Stimulated activated memory B cell treated with anti-CD40 and anti-IgM and Interleukin-4, amounts not matched to agents 10 μg/mL and 1 μg/mL and 100 μg/mL, for 72 hours (primary cell): ENCODE data around the gene PDZD2.
"Not testable (repeated sequence)": the region's sequence is repeated elsewhere in the genome, so short reads cannot be mapped to it uniquely, and the experiment has no call there.

Source experiments
- ATAC-seq: fragments of 150-1000 bp; cut with Tn5 transposase; 2 replicates; pipeline ENCODE4 v1.10.0; 2021
- H3K27ac Mint-ChIP-seq: one replicate; pipeline ENCODE4 v1.8.0; 2022; ENCODE audit warnings: mild to moderate bottlenecking, mixed read lengths
- H3K27me3 Mint-ChIP-seq: one replicate; pipeline ENCODE4 v1.8.0; 2022; ENCODE audit warnings: mixed read lengths
- H3K36me3 Mint-ChIP-seq: one replicate; pipeline ENCODE4 v1.8.0; 2022; ENCODE audit warnings: mixed read lengths
- H3K4me1 Mint-ChIP-seq: one replicate; pipeline ENCODE4 v1.8.0; 2022; ENCODE audit warnings: mixed read lengths
- H3K4me3 Mint-ChIP-seq: one replicate; pipeline ENCODE4 v1.8.0; 2022; ENCODE audit warnings: mild to moderate bottlenecking, moderate library complexity, mixed read lengths
- H3K9me3 Mint-ChIP-seq: one replicate; pipeline ENCODE4 v1.8.0; 2022; ENCODE audit warnings: mixed read lengths

The PDZD2 gene

GRCh38 chr5:31755676-31756230, 116.8 kb downstream of the PDZD2 start:
- H3K36me3 Mint-ChIP-seq, result no peaks in the 10 kb centered on the region
- no peak for ATAC-seq
- H3K27me3 Mint-ChIP-seq, result no peaks in the 10 kb centered on the region
- H3K9me3 Mint-ChIP-seq, result no peaks in the 10 kb centered on the region
- no peaks in the 10 kb centered on the region for H3K4me1 Mint-ChIP-seq
- no peak overlapping the region for H3K27ac Mint-ChIP-seq
- H3K4me3 Mint-ChIP-seq, result no peak overlapping the region

DNA sequence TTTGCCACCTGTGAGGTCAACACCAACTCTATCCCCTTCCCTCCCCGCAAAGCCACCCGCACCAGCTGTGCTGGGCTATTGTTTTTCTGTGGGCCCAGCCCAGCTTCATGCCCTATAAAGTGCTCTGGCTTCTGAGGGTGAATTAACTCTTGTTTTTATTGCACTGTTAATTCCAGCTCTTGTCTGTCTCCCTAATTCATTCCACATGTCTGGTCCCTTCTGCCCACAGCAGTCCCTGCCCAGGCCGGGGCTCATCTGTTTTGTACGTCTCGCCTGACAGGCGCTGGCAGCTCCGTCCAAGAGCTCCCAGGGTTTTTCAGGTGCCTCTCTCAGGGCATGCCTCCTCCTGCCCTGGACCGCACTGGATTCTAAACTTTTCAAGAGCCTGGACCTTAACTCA, 118.9 kb downstream of the PDZD2 start:
- Mint-ChIP-seq H3K4me3 (no peak overlapping the region), H3K27me3 (no peaks in the 10 kb centered on the region), H3K27ac (no peak overlapping the region), H3K36me3 (no peaks in the 10 kb centered on the region), H3K9me3 (no peaks in the 10 kb centered on the region), H3K4me1 (no peaks in the 10 kb centered on the region)
- ATAC-seq, result no peak

DNA sequence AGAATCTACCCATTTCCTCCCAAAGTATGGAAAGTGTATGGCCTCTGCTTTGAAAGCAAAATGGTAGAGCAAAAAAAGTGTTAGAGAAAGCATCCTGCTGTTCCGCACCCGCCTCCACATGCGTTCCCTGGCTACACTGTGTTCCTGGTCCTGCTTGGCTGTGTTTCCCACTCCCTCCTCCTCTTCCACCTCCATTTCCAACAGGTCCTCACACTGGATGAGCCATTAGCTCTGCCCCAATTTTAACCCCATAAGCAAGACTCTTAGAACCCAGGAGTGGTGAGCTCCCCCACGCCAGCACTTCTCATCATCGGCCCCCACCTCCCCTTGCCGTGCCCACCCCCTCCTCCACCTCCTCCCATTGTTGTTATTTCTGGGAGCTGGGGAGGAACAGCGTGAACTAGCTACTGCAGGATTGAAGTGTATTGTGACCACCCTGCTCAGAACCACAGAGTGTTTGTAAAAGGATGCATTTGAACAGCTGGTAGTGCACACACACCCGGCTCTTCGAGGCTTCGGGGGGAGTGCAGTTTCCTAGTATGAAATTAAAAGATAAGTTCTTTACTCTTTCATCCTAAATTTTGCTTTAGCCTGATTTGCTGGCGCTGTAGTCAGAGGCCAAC, 120.0 kb downstream of the PDZD2 start:
- Mint-ChIP-seq H3K4me3 (no peak overlapping the region), H3K36me3 (no peaks in the 10 kb centered on the region), H3K9me3 (no peaks in the 10 kb centered on the region), H3K27me3 (no peaks in the 10 kb centered on the region), H3K4me1 (no peaks in the 10 kb centered on the region), H3K27ac (no peak overlapping the region)
- ATAC-seq, result no peak

GRCh38 chr5:31759925-31760324, 121.0 kb downstream of the PDZD2 start:
- no peaks in the 10 kb centered on the region for H3K4me1 Mint-ChIP-seq
- H3K4me3 Mint-ChIP-seq, result no peak overlapping the region
- H3K36me3 Mint-ChIP-seq, result no peaks in the 10 kb centered on the region
- no peak overlapping the region for H3K27ac Mint-ChIP-seq
- H3K27me3 Mint-ChIP-seq, result no peaks in the 10 kb centered on the region
- no peaks in the 10 kb centered on the region for H3K9me3 Mint-ChIP-seq
- ATAC-seq, result no peak

DNA sequence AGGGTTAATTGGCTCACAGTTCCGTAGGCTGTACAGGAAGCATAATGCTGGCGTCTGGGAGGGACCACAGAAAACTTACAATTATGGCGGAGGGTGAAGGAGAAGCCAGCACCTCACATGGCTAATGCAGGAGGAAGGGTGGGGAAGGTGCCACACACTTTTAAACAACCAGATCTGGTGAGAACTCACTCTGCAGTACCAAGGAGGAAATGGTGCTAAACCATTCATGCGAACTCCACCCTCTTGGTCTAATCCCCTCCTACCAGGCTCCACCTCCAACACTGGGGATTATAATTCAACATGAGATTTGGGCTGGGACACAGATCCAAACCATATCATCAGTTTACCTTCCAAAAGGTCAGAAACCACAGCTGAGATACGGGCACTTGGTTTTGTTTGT, 122.9 kb downstream of the PDZD2 start:
- H3K27me3 Mint-ChIP-seq, result no peaks in the 10 kb centered on the region
- no peaks in the 10 kb centered on the region for H3K36me3 Mint-ChIP-seq
- H3K4me3 Mint-ChIP-seq, result no peak overlapping the region
- H3K4me1 Mint-ChIP-seq, result no peaks in the 10 kb centered on the region
- ATAC-seq, result no peak
- H3K27ac Mint-ChIP-seq, result no peak overlapping the region
- H3K9me3 Mint-ChIP-seq, result no peaks in the 10 kb centered on the region

GRCh38 chr5:31763424-31763823, 124.5 kb downstream of the PDZD2 start:
- no peak for ATAC-seq
- Mint-ChIP-seq H3K36me3 (no peaks in the 10 kb centered on the region), H3K4me1 (no peaks in the 10 kb centered on the region), H3K9me3 (no peaks in the 10 kb centered on the region), H3K27ac (no peak overlapping the region), H3K4me3 (no peak overlapping the region), H3K27me3 (no peaks in the 10 kb centered on the region)

- H3K36me3 Mint-ChIP-seq, H3K4me3 Mint-ChIP-seq, H3K9me3 Mint-ChIP-seq, H3K27me3 Mint-ChIP-seq, H3K4me1 Mint-ChIP-seq, H3K27ac Mint-ChIP-seq, ATAC-seq: not testable (repeated sequence)
Measured at GRCh38 chr5:31764687-31765086, 125.8 kb downstream of the PDZD2 start.

GRCh38 chr5:31767335-31768031, 128.6 kb downstream of the PDZD2 start:
- ATAC-seq, result peak; percentile 31
- Mint-ChIP-seq H3K4me3 (no peak overlapping the region), H3K27ac (no peak overlapping the region), H3K4me1 (peaks cover 13% of the 10 kb centered on the region), H3K27me3 (no peaks in the 10 kb centered on the region), H3K9me3 (no peaks in the 10 kb centered on the region), H3K36me3 (no peaks in the 10 kb centered on the region)

GRCh38 chr5:31768046-31768445, 129.1 kb downstream of the PDZD2 start:
- Mint-ChIP-seq H3K4me3 (no peak overlapping the region), H3K27me3 (no peaks in the 10 kb centered on the region), H3K9me3 (no peaks in the 10 kb centered on the region), H3K36me3 (no peaks in the 10 kb centered on the region), H3K4me1 (peaks cover 13% of the 10 kb centered on the region), H3K27ac (no peak overlapping the region)
- no peak for ATAC-seq

GRCh38 chr5:31768784-31769183, 129.9 kb downstream of the PDZD2 start:
- no peak for ATAC-seq
- H3K36me3 Mint-ChIP-seq, result no peaks in the 10 kb centered on the region
- H3K4me1 Mint-ChIP-seq, result peaks cover 13% of the 10 kb centered on the region
- no peaks in the 10 kb centered on the region for H3K27me3 Mint-ChIP-seq
- H3K9me3 Mint-ChIP-seq, result no peaks in the 10 kb centered on the region
- no peak overlapping the region for H3K4me3 Mint-ChIP-seq
- no peak overlapping the region for H3K27ac Mint-ChIP-seq

DNA sequence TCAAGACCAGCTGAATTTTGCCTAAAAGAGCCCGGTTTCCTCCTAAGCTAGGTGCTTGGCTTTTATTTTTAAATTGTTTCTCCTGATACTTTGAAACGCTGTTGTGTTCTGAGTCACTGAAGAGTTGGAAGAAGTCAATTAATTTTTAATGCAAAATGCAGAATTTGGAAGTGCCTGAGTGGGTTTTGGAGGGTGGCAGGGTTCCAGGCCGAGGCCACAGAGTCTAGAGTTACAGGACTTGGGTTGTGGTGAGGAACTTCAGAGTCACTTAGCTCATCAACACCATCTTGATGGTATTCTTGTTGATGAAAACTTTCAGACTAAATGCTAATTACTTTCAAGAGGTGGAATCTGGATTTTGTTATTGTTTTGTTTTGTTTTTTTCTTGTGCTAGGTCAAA, 130.6 kb downstream of the PDZD2 start:
- Mint-ChIP-seq H3K27ac (no peak overlapping the region), H3K4me3 (no peak overlapping the region)
- ATAC-seq, result no peak

GRCh38 chr5:31770132-31770720, 131.3 kb downstream of the PDZD2 start:
- no peaks in the 10 kb centered on the region for H3K27me3 Mint-ChIP-seq
- no peak overlapping the region for H3K4me3 Mint-ChIP-seq
- peaks cover 13% of the 10 kb centered on the region for H3K4me1 Mint-ChIP-seq
- H3K27ac Mint-ChIP-seq, result no peak overlapping the region
- no peaks in the 10 kb centered on the region for H3K9me3 Mint-ChIP-seq
- no peaks in the 10 kb centered on the region for H3K36me3 Mint-ChIP-seq
- no peak for ATAC-seq

More for the DNA sequence above, 130.6 kb downstream of the PDZD2 start:
- H3K4me1 Mint-ChIP-seq, result peaks cover 13% of the 10 kb centered on the region
- no peaks in the 10 kb centered on the region for H3K36me3 Mint-ChIP-seq
- H3K27me3 Mint-ChIP-seq, result no peaks in the 10 kb centered on the region
- no peaks in the 10 kb centered on the region for H3K9me3 Mint-ChIP-seq

DNA sequence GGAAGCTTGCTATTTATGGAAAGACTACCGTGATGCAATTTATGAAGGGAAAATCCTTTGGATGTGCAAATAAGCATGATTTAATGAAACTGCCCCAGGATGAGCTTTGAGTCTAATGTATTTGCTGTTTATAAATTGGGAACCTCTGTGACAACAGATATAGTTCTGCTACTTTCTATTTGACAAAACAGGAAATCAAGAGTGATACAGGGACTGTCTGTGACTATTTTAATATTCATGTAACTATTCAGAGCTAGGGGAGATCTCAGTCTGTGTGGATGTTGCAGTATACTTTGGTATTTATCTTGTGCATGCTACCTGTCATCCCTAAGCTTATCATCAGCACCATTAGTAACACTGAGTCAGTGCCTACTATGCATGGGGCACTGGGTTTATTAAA, 132.1 kb downstream of the PDZD2 start:
- Mint-ChIP-seq H3K9me3 (no peaks in the 10 kb centered on the region), H3K27ac (no peak overlapping the region), H3K27me3 (no peaks in the 10 kb centered on the region), H3K4me1 (peaks cover 13% of the 10 kb centered on the region), H3K36me3 (no peaks in the 10 kb centered on the region), H3K4me3 (no peak overlapping the region)
- ATAC-seq, result peak; percentile 55

- no peaks in the 10 kb centered on the region for H3K36me3 Mint-ChIP-seq
- H3K27ac Mint-ChIP-seq, result no peak overlapping the region
- no peak overlapping the region for H3K4me3 Mint-ChIP-seq
- H3K4me1 Mint-ChIP-seq, result peaks cover 13% of the 10 kb centered on the region
- no peak for ATAC-seq
- no peaks in the 10 kb centered on the region for H3K27me3 Mint-ChIP-seq
- H3K9me3 Mint-ChIP-seq, result no peaks in the 10 kb centered on the region
Measured at GRCh38 chr5:31771500-31771899, 132.6 kb downstream of the PDZD2 start.

DNA sequence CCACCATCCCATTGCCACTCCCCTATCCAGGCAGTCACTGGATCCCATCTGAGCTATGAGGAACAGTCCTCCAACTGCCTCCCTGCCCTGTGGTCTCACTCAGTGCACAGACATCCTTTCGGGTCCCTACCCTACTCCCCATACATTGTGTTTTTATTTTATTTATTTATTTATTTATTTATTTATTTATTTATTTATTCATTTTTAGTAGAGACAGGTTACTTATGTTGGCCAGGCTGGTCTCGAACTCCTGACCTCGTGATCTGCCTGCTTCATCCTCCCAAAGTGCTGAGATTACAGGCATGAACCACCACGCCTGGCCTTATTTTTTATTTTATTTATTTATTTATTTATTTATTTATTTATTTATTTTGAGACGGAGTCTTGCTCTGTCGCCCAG, 137.4 kb downstream of the PDZD2 start:
- H3K27ac Mint-ChIP-seq, H3K9me3 Mint-ChIP-seq, H3K4me1 Mint-ChIP-seq, H3K36me3 Mint-ChIP-seq, H3K4me3 Mint-ChIP-seq, H3K27me3 Mint-ChIP-seq, ATAC-seq: not testable (repeated sequence)
